ENCODE data around the gene LDLRAD4.

Gene LDLRAD4

GRCh38 chr18:13613099-13613498, 394.5 kb downstream of the LDLRAD4 start:
- no peak for DNase-seq (ENCODE audit: low read depth, low spot score)

- no peak for DNase-seq (ENCODE audit: low read depth, low spot score)
Observed at GRCh38 chr18:13613591-13614501, 395.3 kb downstream of the LDLRAD4 start.

- DNase-seq (ENCODE audit: low read depth, low spot score), result no peak
Observed at GRCh38 chr18:13614641-13615288, 396.2 kb downstream of the LDLRAD4 start.

DNA sequence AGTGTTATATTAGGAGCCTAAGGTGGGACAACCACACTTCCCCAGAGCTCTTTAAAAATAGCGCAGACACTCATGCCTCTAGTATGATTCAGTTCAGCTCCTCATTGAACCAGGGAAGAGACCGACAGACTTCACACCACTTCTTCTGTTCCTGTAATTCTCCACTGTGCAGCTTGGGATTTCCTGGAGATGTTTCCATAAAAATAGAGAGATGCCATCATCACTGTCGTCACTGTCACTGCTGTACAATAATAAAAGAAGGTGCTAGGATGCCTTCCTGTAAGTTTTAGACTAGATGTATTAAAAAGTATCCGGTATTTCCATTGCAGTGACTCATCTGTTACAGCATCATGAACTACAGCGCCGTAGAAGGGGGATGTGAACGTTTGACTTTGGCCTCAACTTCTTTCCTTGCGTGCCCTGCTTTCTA, 396.9 kb downstream of the LDLRAD4 start:
- no peak for DNase-seq (ENCODE audit: low read depth, low spot score)

- DNase-seq (ENCODE audit: low read depth, low spot score), result no peak
Observed at GRCh38 chr18:13616041-13616440, 397.5 kb downstream of the LDLRAD4 start.

DNA sequence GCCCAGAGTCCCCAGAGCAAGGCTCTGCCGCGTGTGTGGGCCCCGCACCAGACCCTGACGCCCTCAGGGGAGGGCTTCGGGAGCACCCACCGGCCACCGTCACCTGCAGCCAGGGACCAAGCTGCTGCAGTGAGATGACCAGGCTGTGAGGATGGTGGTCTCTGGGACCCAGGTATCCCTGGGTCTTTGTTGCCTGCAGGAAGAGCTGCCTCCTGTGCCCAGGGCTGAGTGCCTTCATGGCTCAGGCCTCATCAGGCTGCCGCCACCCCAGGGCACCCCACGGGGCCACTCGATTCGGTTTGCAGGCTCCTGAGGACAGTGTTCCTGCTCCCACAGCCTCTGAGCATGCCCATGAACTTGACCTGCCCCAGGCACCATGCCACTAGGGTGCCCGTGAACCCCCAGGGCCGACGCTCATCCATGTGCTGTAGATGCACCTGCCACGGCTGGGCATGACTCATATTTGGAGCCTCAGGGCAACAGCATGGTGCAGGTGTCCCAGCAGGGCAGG, 398.0 kb downstream of the LDLRAD4 start:
- DNase-seq (ENCODE audit: low read depth, low spot score), result no peak

- DNase-seq (ENCODE audit: low read depth, low spot score), result no peak
Observed at GRCh38 chr18:13617826-13618515, 399.4 kb downstream of the LDLRAD4 start.

DNA sequence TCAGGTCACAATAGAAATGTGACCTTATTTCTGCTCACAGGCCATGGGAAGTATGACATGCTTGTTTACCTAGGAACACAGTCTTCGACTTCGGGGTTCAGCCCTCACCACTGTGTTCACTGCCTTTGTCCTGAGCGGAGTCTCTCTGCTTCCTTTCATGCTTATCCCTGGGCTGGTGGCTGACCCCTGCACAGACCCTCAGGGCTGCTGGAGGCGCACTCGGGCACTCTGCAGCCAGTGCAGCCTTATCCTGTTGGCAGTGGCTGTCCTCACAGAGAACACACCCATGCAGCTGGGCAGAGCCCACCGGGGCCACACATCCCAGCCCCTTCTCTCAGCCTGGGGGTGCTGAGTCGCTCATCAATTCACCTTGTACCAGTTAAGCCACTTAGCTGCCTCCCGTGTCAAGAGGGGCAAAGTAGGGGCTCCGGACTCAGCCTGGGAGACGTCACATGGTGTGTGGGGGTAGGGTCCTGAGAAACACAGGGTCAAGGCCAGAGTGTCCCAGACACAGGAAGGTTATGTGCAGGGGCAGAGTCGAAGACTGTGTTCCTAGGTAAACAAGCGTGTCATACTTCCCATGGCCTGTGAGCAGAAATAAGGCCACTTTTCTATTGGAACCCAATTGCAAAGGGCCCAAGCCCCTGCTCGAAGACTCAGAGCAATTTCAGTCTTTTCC, 400.3 kb downstream of the LDLRAD4 start:
- no peak for DNase-seq (ENCODE audit: low read depth, low spot score)

- DNase-seq (ENCODE audit: low read depth, low spot score), result no peak
Observed at GRCh38 chr18:13619505-13620205, 401.1 kb downstream of the LDLRAD4 start.

DNA sequence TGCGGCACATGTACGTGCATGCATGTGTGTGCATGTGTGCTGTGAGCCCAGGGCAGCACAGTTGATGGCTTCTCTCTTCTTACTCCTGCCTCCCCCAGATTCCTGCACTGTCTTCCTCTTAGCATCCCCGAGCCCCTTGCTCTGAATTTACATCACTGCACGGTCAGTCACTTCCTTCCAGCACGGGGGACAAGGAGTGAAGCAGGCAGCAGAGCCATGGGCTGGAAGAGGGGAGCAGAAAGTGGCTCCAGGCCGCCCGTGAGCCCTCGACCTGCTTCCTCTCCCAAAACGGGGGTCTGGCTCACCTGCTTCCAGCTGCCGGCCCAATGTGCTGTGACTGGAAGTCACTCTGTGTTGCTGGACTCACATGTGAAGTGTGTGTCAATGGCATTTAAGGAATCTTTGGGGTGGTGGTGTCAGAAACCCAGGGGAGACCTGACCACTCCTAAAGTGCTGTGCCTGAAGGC, 401.7 kb downstream of the LDLRAD4 start:
- DNase-seq (ENCODE audit: low read depth, low spot score), result no peak

GRCh38 chr18:13620818-13621445, 402.4 kb downstream of the LDLRAD4 start:
- DNase-seq (ENCODE audit: low read depth, low spot score), result no peak

GRCh38 chr18:13621446-13621849, 402.9 kb downstream of the LDLRAD4 start:
- DNase-seq (ENCODE audit: low read depth, low spot score), result no peak

DNA sequence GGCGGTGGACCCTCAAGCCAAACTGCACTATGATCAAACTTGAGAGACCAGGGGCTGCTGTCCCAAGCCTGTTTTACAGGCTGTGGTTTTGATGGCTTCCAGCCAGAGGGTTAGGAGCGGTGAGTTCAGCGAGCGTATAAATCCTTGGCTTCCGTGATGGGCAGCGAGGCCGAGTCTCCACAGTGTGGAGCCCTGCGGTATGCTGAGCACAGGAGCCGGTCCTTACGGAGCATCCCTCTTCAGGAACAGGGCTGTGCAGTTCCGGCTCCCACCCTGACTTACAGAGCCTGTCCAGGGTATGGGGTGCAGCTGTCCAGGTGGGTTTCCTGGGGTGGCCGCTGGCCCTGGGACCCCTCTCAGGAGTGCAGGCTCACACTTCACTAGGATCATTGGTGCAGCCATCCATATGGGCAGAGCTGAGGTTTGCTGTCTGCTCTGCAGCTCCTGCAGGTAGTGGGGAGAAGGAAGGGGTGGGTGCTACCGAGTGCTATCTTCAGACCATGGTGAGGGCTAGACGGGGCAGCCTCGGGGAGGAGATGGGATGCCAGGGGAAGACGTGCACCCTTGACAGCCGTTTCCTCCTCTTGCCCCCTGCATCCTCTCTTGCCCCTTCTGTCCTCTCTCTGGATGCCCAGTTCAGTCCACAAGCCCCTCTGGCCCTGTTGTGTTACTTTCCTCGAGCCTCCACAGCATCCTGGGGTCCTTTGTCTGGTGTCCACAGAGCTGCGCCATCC, 403.5 kb downstream of the LDLRAD4 start:
- DNase-seq (ENCODE audit: low read depth, low spot score), result no peak

- no peak for DNase-seq (ENCODE audit: low read depth, low spot score)
Observed at GRCh38 chr18:13622751-13623150, 404.2 kb downstream of the LDLRAD4 start.

GRCh38 chr18:13623348-13623747, 404.8 kb downstream of the LDLRAD4 start:
- no peak for DNase-seq (ENCODE audit: low read depth, low spot score)

- no peak for DNase-seq (ENCODE audit: low read depth, low spot score)
Observed at GRCh38 chr18:13623871-13624270, 405.3 kb downstream of the LDLRAD4 start.

- no peak for DNase-seq (ENCODE audit: low read depth, low spot score)
Observed at GRCh38 chr18:13624563-13625237, 406.1 kb downstream of the LDLRAD4 start.

- DNase-seq (ENCODE audit: low read depth, low spot score), result no peak
Observed at GRCh38 chr18:13625355-13625754, 406.8 kb downstream of the LDLRAD4 start.
